ENCODE results near the gene NR3C2.
A peak's percentile ranks its signal among the peaks of the same experiment; 100 is the strongest.

- TF ChIP-seq CTCF (IDR thresholded peaks at IDR 0.05), result no peak
- TF ChIP-seq POLR2A (IDR thresholded peaks at IDR 0.05), result peak in 1 of 2 donors; percentile 30
Observed at GRCh38 chr4:148273501-148273986, 168.7 kb downstream of the NR3C2 start.

Measured in adrenal gland (tissue), 5 donors.